ENCODE results near the gene ANKRD18A.

DNA sequence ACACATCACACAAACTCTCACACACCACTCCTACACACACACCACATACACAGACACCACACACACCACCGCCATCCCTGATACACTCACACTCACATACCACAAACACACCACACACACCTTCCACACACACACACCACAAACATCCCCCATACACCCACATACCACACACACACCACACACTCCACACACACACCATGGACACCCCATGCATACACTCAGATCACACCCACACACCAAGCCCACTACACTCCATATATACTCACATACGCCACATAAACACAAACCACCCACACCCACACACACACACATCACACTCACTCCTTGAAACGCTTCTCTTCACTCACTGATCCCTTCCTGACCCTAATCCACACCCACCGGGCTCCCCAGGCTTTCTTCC is 9.1 kb upstream of the ANKRD18A start:
- TF ChIP-seq, protein P1, sequence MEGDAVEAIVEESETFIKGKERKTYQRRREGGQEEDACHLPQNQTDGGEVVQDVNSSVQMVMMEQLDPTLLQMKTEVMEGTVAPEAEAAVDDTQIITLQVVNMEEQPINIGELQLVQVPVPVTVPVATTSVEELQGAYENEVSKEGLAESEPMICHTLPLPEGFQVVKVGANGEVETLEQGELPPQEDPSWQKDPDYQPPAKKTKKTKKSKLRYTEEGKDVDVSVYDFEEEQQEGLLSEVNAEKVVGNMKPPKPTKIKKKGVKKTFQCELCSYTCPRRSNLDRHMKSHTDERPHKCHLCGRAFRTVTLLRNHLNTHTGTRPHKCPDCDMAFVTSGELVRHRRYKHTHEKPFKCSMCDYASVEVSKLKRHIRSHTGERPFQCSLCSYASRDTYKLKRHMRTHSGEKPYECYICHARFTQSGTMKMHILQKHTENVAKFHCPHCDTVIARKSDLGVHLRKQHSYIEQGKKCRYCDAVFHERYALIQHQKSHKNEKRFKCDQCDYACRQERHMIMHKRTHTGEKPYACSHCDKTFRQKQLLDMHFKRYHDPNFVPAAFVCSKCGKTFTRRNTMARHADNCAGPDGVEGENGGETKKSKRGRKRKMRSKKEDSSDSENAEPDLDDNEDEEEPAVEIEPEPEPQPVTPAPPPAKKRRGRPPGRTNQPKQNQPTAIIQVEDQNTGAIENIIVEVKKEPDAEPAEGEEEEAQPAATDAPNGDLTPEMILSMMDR (IDR thresholded peaks at IDR 0.05; ENCODE audit: insufficient read depth, low read length, poor library complexity, severe bottlenecking) = no peak
- no peak for TF ChIP-seq EZH2phosphoT487 (conservative IDR thresholded peaks at IDR 0.05; ENCODE audit: low read length)
